ENCODE data around the gene CREB5.

CREB5 gene

DNA sequence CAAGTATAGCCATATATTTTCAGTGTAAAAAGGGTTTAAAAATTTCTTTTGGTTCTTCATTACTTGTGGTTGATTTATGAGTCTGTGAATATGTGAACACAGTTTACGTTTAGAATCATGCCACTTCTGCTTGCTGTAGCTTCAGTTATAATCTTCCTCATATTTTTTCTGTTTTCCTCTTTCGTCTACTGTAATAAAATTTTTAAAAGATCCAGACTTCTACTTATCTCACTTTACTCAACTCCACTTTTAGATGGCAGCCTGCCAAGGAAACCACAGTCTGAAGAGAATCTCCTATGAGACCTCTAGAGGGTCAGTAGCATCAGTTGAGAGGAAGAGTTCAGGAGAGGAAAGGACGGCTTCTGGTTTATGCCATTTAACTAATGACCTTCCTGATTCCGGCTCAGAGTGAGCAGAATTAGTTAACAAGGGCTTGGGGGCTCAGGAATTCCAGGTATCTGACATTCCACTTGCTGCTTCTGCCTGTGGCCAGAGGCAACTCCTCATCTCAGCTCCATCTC, 21.4 kb downstream of the CREB5 start:
- in situ Hi-C loops (cut with MboI; ENCODE audit: low sequenced_read_pairs) = no loop called here

- in situ Hi-C loops (cut with MboI; ENCODE audit: low sequenced_read_pairs) = no loop called here
These were observed 22.2 kb downstream of the CREB5 start for GRCh38 chr7:28434510-28434909.

DNA sequence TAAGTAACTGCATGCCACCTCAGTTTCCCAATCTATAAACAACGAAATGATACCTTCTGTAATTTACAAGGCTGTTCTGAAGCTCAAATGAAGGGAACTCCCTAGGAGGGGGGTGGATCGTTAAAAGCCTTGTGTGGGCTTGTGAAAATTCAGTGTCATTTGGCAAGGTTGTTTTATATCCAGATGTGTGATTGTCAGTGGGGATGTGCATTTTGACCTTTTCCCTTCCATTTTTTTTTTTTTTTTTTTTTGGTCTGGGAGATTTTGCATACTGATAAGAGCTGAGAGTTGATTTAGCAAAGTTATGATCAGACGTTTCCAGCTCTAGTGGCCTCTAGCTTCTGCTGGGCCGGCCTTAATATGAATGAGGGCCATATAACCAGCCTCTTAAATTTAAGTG, 22.8 kb downstream of the CREB5 start:
- in situ Hi-C loops (cut with MboI; ENCODE audit: low sequenced_read_pairs) = no loop called here

DNA sequence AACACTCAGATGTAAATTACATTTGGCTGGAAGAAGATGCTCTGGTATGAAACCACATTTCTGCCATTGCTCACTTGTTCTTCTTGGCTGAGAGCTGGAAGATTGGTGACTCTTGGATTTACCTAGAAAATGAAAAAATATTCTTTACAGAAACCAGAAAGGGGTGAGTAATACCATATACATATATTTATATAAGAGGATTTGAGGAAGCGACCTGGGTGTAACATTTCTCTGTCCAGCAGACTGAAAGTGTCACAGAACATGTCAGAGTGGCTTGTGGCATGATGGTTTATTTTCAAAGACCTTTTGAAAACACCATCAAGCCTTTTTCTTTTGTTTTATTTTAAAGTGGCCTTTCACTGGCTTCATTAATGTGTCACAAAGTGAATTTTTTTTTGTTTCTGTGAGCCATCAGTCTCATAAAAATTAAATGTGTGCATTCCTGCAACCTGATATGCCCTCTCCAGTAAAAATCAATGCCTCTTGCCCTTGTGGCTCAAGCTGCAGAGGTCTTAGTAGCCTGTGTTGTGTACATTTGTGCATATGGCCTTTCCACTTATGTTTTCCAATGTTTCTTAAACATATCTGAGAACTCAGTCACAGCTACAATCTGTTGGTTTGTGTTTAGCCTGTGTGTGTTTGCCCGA, 23.5 kb downstream of the CREB5 start:
- in situ Hi-C loops (cut with MboI; ENCODE audit: low sequenced_read_pairs) = no loop called here

DNA sequence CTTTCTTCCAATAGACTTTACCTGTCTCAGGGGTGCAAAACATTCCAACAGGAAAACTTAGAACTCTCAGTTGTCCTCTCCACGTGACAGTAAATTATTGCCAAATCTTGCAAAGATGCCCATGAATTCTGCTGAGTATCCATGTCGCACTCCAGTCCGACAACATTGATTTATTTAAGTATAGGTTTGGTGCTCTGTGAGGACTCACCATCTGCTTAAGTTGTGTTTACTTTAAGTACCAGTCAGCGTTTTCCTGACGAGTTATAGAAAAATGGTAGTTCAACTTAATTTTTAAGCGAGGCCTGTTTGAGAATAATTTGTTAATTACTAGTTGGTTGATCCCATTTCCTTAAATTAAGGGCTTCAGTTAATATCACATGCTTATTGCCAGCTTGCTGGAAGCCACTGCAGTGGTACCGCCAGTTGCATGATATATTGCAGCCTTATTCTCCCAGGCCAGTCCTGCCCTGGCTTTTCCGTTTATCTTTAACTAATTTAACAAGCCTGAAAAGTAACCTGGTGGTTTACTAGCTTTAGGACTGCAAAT, 27.8 kb downstream of the CREB5 start:
- in situ Hi-C loops (cut with MboI; ENCODE audit: low sequenced_read_pairs) = no loop called here

DNA sequence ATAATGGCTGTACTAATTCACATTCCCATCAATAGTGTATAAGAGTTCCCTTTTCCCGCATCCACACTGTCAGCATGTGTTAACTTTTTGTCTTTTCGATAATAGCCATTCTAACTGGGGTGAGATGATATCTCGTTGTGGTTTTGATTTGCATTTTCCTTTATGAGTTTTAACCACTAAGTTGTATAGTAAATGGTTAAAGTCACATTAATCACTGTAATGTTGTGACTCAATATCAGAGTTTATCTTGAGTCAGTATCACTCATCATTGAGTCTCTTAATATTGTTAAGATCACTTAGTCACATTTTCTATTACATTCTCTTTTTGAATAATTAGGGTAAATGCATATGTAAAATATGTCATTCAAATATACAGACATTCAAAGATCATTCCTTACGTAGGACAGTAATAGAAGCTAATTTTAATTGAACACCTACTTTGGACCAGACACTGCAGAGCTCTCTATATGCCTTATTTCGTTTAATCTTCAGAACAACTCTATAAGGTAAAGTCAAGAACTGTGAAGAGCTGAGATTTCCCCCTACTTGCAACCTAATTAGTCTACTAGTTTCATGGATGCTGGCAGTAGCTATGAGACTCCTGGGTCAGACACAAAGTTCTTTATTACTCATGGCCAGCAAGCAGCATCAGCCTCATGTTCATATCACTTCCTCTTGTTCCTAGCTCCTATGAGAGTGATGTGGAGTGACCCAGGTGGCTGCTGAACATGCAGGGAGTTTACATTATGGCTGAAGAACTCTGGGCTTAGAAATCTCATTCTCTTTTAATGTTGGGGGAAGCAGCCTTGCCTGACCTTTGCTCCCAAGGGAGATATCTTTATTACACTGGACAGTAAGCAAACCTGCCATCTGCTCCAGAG, 30.5 kb downstream of the CREB5 start:
- in situ Hi-C loops (cut with MboI; ENCODE audit: low sequenced_read_pairs) = no loop called here

- in situ Hi-C loops (cut with MboI; ENCODE audit: low sequenced_read_pairs) = no loop called here
These were observed 33.8 kb downstream of the CREB5 start for GRCh38 chr7:28446131-28446530.

DNA sequence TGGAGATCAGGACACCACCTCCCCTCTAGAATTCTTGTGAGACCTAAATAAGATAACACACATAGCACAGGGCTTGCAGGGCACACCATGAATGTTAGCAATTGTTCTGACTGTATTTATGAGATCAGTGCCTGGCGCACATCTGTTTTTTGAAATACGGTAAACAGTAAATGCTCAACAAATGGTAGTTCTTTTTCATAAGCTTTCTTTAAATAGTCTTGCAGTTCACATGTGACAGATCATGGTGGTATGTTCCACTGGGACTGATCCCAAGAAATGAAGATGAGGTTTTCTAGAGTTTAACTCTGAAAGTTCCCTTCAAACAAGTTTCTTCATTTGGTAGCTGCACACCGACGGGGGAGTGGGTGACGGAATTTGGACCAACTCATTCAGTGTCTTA, 34.8 kb downstream of the CREB5 start:
- in situ Hi-C loops (cut with MboI; ENCODE audit: low sequenced_read_pairs) = no loop called here

- in situ Hi-C loops (cut with MboI; ENCODE audit: low sequenced_read_pairs) = no loop called here
These were observed 36.4 kb downstream of the CREB5 start for GRCh38 chr7:28448708-28449107.

DNA sequence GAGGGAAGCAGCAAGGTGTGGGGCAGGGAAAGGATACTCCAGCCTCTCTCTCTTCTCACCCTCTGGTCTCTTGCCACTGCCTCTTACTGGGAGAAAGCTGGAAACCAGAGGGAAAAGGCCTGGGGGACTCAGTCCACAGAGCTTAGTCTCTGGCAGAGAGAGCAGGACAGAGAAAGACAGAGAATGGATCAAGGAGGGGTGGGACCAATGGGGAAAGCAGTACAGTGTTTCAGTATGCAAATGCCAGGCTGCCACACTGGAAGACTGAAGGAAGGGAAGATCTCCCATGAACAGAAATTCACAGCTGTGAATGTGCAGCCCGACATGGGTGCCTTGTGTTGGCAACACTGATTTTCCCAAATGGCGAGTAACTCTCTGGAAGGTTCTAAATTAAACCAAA, 40.4 kb downstream of the CREB5 start:
- in situ Hi-C loops (cut with MboI; ENCODE audit: low sequenced_read_pairs) = no loop called here

DNA sequence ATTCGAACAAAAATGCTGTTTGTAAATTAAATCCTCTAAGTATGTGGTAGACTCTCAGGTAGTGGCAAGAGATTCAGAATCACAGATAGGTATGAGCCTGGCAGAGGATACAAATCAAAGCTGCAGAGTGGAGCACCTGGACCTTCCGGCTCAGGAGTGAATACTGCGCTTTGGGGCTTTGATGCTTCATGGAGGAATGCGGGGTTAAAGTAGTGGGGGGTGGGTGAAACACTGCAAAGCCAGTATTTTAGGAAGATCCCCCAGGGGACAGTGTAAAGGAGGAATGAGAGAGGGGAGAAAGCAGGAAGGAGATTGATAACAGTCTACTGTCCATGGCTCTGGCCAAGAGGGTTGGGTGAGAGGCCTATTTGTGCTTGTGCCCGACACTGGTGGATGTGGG, 43.2 kb downstream of the CREB5 start:
- in situ Hi-C loops (cut with MboI; ENCODE audit: low sequenced_read_pairs) = no loop called here

DNA sequence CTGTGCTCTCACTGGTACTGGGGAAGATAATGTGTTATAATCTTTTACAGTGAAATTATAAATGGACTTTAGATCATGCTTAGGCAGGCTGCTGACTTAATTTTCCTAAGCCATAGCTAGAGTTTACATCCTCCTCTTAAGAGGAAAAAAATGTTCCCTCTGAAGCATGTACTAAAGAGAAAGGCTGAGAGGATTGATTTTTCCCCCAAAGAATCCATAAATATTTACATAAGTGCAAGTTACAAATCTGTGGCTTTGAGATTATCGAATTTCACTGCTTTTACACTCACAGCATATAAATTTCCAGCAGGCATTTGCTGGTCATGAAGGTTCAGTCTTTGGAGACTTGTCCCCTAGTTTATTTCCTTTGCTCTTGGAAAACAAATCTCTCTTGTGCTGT, 43.7 kb downstream of the CREB5 start:
- in situ Hi-C loops (cut with MboI; ENCODE audit: low sequenced_read_pairs) = no loop called here

DNA sequence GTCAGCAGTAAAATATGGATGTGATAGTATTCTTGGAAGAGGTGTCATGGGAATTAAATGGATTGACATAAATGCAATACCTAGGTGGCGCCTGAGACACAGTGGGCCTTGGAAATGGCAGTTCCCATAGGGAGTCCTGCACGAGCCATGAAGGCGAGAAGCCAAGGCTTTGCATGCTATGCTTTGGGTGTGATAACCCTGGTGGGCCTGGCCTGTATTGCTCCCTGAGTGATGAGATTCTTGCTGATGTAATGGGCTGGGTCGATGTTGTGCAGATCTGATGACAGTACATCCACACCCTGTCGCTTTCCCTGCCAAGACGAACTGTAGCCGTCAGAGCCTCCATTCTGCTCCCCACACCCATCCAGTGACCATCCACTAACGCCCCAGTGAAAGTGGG, 46.4 kb downstream of the CREB5 start:
- in situ Hi-C loops (cut with MboI; ENCODE audit: low sequenced_read_pairs) = no loop called here

- in situ Hi-C loops (cut with MboI; ENCODE audit: low sequenced_read_pairs) = no loop called here
These were observed 47.0 kb downstream of the CREB5 start for GRCh38 chr7:28459306-28459705.

- in situ Hi-C loops (cut with MboI; ENCODE audit: low sequenced_read_pairs) = no loop called here
These were observed 53.4 kb downstream of the CREB5 start for GRCh38 chr7:28465697-28466096.

DNA sequence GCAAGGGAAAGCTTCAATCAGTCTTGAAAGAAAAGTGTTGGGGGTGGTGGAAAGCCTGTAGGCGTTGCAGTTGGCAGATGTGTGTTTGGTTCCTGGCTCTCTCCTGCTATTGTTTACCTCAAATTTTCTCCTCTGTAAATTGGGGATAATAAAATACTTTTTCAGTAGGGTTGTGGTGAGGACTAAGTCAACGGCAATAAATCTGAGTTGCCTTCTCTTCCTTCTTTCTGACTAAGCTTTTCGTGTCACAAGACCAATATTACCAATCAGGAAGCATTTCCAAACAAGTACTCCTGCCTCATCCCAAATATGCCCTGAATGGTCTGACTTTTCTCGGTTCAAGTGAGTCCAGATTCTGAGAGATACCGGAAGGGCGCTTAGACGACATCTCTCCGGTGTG, 54.0 kb downstream of the CREB5 start:
- in situ Hi-C loops (cut with MboI; ENCODE audit: low sequenced_read_pairs) = no loop called here

GRCh38 chr7:28466885-28467284, 54.6 kb downstream of the CREB5 start:
- in situ Hi-C loops (cut with MboI; ENCODE audit: low sequenced_read_pairs) = no loop called here

DNA sequence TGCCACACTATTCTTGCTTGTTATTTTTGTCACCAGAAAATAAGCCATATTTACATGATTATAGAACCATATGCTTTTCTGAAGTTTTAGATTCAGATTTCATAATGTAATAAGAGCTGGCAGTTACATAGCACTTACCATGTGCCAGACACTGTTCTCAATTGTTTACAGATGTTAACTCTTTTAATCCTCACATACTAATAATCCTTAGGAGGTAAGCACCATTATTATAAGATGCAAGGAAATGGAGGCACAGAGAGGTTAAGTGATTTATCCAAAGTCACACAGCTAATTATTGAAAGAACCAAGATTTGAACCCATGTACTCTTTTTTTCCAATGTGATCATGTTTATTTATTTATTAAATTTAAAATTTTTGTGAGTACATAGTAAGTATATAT, 57.2 kb downstream of the CREB5 start:
- in situ Hi-C loops (cut with MboI; ENCODE audit: low sequenced_read_pairs) = no loop called here

- in situ Hi-C loops (cut with MboI; ENCODE audit: low sequenced_read_pairs) = no loop called here
These were observed 58.0 kb downstream of the CREB5 start for GRCh38 chr7:28470344-28470743.

DNA sequence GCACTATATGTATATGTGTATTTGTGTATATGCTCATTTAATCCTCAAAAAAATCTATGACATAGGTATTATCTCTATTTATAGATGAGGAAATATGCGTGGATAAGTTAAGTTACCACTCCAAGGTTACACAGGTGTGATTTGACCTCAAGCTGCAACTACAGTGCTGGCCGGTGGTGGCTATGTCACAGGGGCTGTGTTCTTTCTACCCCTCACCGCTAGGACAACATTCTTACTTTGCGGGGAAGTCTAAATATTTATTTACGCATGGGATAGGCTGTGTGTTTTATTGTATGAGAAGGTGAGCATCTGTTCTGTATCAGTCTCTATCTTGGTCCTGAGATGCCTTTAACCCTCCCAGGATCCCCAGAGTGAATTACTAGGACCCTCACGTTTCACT, 60.0 kb downstream of the CREB5 start:
- in situ Hi-C loops (cut with MboI; ENCODE audit: low sequenced_read_pairs) = no loop called here

DNA sequence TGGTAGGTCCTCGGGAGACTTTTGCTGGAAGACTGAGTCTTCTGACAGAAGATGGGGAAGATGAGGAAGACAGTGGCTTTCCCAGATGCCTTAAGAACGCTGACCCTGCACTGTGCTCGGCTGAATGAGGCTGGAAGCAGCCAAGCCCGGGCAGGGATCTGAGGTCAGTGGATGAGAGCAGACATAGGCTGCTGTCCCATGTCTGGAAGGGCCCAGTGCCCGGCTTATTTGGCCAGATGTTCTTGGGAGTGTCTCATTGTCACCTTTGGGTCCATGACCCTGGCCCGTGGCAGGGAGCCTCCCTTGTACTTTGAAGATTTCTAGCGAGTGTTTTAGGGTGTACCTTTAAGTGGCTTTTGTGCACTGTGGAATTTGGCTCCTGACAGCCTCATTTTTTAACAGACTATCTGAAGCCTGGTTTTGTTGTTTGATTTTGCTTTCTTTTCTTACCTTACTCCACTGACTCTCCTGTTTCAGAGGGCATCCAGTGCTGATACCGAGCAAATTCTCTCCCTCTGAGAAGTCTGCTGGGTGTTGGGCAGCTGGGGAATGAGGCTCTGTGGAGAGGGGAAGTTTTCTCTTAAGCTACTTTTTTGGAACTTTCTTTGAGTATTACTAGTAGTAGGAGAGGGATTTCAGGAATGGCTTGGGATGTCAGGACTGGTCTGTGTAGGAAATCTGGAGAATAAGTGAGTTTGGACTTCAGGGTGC, 61.4 kb downstream of the CREB5 start:
- in situ Hi-C loops (cut with MboI; ENCODE audit: low sequenced_read_pairs) = no loop called here

Data from HL-60/S4 treated with phorbol 12-myristate 13-acetate at 8.2 ng/mL for 4 days and 3 days (cell line).